Liver (tissue), 9 donors: ENCODE measurements around the gene MTERF4. TPM values are rescaled to one million over a fixed set of nuclear protein-coding genes. Genes with fewer than 3 reads are reported as not detected.

Source experiments
- DNase-seq: peaks from one replicate; pipeline ENCODE4 v3.0.0-alpha.2; 2017; ENCODE audit warnings: low spot score
- H3K27ac ChIP-seq, 2 donors: one replicate each; pipeline ENCODE4 v1.7.0; 2013; ENCODE audit warnings: inconsistent platforms in 2 of 2, low read length in 2 of 2, control low read depth in 1 of 2, low read depth in 1 of 2, mild to moderate bottlenecking in 1 of 2
- H3K27me3 ChIP-seq, 4 donors: one replicate each; pipeline versions ENCODE4 v1.6.1 to v1.7.0; 2013; ENCODE audit warnings: low read length in 3 of 4, inconsistent platforms in 1 of 4, mild to moderate bottlenecking in 1 of 4, moderate library complexity in 1 of 4; ENCODE audit not compliant: control insufficient read depth in 4 of 4, insufficient read depth in 4 of 4
- H3K36me3 ChIP-seq, 4 donors: one replicate each; pipeline versions ENCODE4 v1.6.1 to v1.7.0; 2013; ENCODE audit warnings: low read length in 3 of 4, mild to moderate bottlenecking in 3 of 4, low read depth in 1 of 4, moderate library complexity in 1 of 4; ENCODE audit not compliant: control insufficient read depth in 4 of 4, insufficient read depth in 3 of 4
- H3K4me1 ChIP-seq, 4 donors: one replicate each; pipeline versions ENCODE4 v1.6.1 to v1.7.0; 2013; ENCODE audit warnings: low read length in 3 of 4, mild to moderate bottlenecking in 3 of 4, moderate library complexity in 1 of 4; ENCODE audit not compliant: control insufficient read depth in 4 of 4, insufficient read depth in 4 of 4
- H3K4me3 ChIP-seq, 3 donors: one replicate each; pipeline versions ENCODE4 v1.6.1 to v1.7.0; 2013; ENCODE audit warnings: low read length in 3 of 3, control low read depth in 1 of 3, low read depth in 1 of 3, mild to moderate bottlenecking in 1 of 3
- H3K9ac ChIP-seq, 2 donors: one replicate each; pipeline ENCODE4 v1.7.0; 2013; ENCODE audit warnings: low read length in 2 of 2, mild to moderate bottlenecking in 2 of 2, moderate library complexity in 2 of 2, control low read depth in 1 of 2, low read depth in 1 of 2
- H3K9me3 ChIP-seq, 4 donors: one replicate each; pipeline versions ENCODE4 v1.6.1 to v1.7.0; 2013; ENCODE audit warnings: low read length in 3 of 4; ENCODE audit not compliant: control insufficient read depth in 4 of 4
- FOXA2 ChIP-seq: IDR thresholded peaks from 2 replicates; pipeline ENCODE4 v1.6.1; 2016; ENCODE audit warnings: antibody characterized with exemption
- JUND ChIP-seq, 2 donors: IDR thresholded peaks; 2 replicates each; pipeline ENCODE4 v1.6.1; 2016; ENCODE audit warnings: antibody characterized with exemption in 2 of 2
- RAD21 ChIP-seq, 2 donors: IDR thresholded peaks; 2 replicates each; pipeline ENCODE4 v1.6.1; 2016; ENCODE audit warnings: antibody characterized with exemption in 2 of 2, mild to moderate bottlenecking in 2 of 2
- RXRA ChIP-seq, 2 donors: IDR thresholded peaks; 2 replicates each; pipeline ENCODE4 v1.6.1; 2017 to 2018; ENCODE audit warnings: antibody characterized with exemption in 2 of 2, mild to moderate bottlenecking in 1 of 2
- YY1 ChIP-seq: IDR thresholded peaks from 2 replicates; pipeline ENCODE4 v1.6.1; 2016; ENCODE audit warnings: antibody characterized with exemption, mild to moderate bottlenecking
- WGBS: extraction: QIAGEN DNeasy Blood & Tissue Kit; methylation state at CpG from one replicate; pipeline ENCODE4 v1.1.7; 2013; 5-methylcytosine and 5-hydroxymethylcytosine counted together
- polyA plus RNA-seq, 2 donors: library from polyadenylated mRNA; stranded (reverse) in 1 of 2; unstranded in 1 of 2; fragments of 200-250 nt in 1 of 2; fragments of >200 nt in 1 of 2; fragmentation: Nextera tagmentation in 1 of 2; extraction: Ambion mirVana in 1 of 2; gene quantifications; one replicate each; pipeline versions ENCODE4 v1.2.1 to v1.2.3, GENCODE V29; 2013 to 2015
- total RNA-seq, 2 donors: library from RNA; depleted of rRNA; stranded (reverse); fragments of >200 nt; gene quantifications; one replicate each; pipeline ENCODE4 v1.2.3, GENCODE V29; 2014
- TF ChIP-seq, protein P1 (sequence below): IDR thresholded peaks from 2 replicates; pipeline ENCODE4 v1.6.1; 2016; ENCODE audit warnings: antibody characterized with exemption
- TF ChIP-seq, protein P2 (sequence below): IDR thresholded peaks from 2 replicates; pipeline ENCODE4 v1.6.1; 2016; ENCODE audit warnings: antibody characterized with exemption
- TF ChIP-seq, protein P3 (sequence below): IDR thresholded peaks from 2 replicates; pipeline ENCODE4 v1.6.1; 2016; ENCODE audit warnings: antibody characterized with exemption
- TF ChIP-seq, protein P4 (sequence below): fragments of 150-350 bp; IDR thresholded peaks from 2 replicates; pipeline ENCODE4 v1.5.1; 2017; ENCODE audit warnings: improper control_type of control experiment, low read depth, low read length; ENCODE audit not compliant: missing input control
- donor health status: healthy.
- donor health status: healthy.
- donor health status: healthy.
- donor health status: healthy.
- donor health status: healthy.

The MTERF4 gene
- total and polyA plus RNA-seq, 4 donors: 13.3 to 36.7 (median 20.3) TPM

DNA sequence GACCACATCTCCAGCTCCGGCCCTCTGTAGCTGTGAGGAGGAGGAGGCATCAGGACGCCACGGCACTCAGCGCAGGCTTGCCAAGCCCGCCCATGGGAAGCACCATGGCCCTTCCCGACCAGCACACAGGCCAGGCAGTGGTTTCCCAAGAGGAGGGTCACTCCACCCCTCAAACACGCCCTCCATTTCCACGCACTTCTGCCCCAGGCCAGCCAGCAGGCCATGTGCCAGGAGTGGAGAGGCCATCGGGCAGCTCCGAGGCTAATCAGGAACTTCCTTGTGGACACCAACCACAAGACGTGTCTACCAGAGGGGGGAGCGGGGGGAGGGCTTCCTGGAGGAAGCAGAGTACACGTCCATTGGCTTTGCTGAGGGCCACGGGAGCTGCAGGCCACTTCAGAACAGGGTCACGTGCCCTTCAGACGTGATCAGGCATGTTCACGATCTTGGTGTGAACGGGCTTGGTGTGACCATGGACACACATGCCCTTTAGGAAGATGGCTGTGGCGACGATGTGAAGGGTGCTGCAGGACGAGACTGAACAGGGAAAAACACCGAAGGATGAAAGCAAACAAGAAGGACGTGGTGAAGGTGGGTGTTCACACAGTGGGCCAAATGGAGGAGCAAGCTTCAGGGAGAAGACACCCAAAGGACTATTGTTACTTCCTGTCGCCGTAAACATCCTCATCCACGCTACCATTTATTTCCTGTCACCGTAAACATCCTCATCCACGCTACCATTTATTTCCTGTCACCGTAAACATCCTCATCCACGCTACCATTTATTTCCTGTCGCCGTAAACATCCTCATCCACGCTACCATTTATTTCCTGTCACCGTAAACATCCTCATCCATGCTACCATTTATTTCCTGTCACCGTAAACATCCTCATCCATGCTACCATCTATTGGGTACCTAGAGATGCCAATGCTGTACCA is 6.5 kb upstream of the MTERF4 start:
- no peaks in the 10 kb centered on the region for H3K36me3 ChIP-seq
- no peak overlapping the region for H3K4me3 ChIP-seq
- H3K27me3 ChIP-seq: no peaks in the 10 kb centered on the region
- whole genome bisulfite sequencing: 81% methylated on average over 35 of the region's 35 CpGs
- H3K9me3 ChIP-seq: no peaks in the 10 kb centered on the region
- DNase-seq: no peak
- H3K9ac ChIP-seq: no peak overlapping the region
- peak overlapping the region in 1 of 2 donors; percentile 31 for H3K27ac ChIP-seq
- TF ChIP-seq, protein P1, sequence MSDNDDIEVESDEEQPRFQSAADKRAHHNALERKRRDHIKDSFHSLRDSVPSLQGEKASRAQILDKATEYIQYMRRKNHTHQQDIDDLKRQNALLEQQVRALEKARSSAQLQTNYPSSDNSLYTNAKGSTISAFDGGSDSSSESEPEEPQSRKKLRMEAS: peak; percentile 11
- TF ChIP-seq, protein P2, sequence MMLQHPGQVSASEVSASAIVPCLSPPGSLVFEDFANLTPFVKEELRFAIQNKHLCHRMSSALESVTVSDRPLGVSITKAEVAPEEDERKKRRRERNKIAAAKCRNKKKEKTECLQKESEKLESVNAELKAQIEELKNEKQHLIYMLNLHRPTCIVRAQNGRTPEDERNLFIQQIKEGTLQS: no peak
- no peaks in the 10 kb centered on the region for H3K4me1 ChIP-seq

DNA sequence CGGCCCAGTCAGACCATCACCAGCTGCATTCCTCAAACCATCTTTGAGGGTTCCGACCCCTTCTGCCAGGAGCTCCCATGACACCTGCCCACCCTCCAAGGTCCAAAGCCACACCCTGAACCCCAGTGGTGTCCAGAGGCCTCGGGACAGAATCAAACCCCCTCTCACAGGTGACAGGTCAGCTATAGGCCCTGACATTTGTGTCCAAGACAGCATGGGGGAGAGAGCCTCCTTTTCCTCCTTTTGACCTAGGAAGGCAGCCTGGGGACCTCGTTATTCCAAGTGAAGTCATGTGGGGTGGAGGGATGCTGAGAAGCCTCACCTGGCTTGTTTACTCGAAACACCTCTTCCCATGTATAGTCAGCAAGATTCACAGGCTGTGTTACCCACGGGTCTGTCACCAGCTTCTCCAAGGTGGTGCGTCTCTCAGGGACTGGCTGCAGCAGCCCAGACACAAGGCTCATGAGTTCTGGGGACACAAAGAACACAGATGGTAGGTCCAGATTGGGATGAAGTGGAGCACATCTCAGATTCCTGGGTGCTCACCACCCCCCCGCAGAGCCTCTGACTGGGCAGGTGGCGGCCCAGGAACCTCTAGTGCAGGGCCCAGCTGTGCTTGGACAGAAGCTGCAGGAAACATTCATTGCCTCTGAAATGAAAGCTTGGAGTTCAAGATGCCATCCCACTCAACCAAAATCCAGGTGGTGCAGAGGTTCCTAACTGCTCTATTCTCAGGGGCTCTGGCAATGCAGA is 5.1 kb upstream of the MTERF4 start:
- H3K9ac ChIP-seq: no peak overlapping the region
- TF ChIP-seq, protein P1: no peak
- TF ChIP-seq, protein P3, sequence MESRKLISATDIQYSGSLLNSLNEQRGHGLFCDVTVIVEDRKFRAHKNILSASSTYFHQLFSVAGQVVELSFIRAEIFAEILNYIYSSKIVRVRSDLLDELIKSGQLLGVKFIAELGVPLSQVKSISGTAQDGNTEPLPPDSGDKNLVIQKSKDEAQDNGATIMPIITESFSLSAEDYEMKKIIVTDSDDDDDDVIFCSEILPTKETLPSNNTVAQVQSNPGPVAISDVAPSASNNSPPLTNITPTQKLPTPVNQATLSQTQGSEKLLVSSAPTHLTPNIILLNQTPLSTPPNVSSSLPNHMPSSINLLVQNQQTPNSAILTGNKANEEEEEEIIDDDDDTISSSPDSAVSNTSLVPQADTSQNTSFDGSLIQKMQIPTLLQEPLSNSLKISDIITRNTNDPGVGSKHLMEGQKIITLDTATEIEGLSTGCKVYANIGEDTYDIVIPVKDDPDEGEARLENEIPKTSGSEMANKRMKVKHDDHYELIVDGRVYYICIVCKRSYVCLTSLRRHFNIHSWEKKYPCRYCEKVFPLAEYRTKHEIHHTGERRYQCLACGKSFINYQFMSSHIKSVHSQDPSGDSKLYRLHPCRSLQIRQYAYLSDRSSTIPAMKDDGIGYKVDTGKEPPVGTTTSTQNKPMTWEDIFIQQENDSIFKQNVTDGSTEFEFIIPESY: no peak
- TF ChIP-seq FOXA2 (no peak), JUND (IDR thresholded peaks at IDR 0.05) (no peak), RXRA (IDR thresholded peaks at IDR 0.05) (no peak), YY1 (no peak), RAD21 (IDR thresholded peaks at IDR 0.05) (no peak)
- TF ChIP-seq, protein P4, sequence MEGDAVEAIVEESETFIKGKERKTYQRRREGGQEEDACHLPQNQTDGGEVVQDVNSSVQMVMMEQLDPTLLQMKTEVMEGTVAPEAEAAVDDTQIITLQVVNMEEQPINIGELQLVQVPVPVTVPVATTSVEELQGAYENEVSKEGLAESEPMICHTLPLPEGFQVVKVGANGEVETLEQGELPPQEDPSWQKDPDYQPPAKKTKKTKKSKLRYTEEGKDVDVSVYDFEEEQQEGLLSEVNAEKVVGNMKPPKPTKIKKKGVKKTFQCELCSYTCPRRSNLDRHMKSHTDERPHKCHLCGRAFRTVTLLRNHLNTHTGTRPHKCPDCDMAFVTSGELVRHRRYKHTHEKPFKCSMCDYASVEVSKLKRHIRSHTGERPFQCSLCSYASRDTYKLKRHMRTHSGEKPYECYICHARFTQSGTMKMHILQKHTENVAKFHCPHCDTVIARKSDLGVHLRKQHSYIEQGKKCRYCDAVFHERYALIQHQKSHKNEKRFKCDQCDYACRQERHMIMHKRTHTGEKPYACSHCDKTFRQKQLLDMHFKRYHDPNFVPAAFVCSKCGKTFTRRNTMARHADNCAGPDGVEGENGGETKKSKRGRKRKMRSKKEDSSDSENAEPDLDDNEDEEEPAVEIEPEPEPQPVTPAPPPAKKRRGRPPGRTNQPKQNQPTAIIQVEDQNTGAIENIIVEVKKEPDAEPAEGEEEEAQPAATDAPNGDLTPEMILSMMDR: no peak
- TF ChIP-seq, protein P2: no peak
- no peaks in the 10 kb centered on the region for H3K27me3 ChIP-seq
- H3K27ac ChIP-seq: no peak overlapping the region
- no peaks in the 10 kb centered on the region for H3K36me3 ChIP-seq
- DNase-seq: peak; percentile 24
- no peaks in the 10 kb centered on the region for H3K9me3 ChIP-seq
- peaks cover 0 to 9% (median 7%) of the 10 kb centered on the region in 4 donors for H3K4me1 ChIP-seq
- H3K4me3 ChIP-seq: no peak overlapping the region
- 95% methylated on average over 9 of the region's 9 CpGs for WGBS
